ENCODE results near the gene ERMP1.
A peak's percentile ranks its signal among the peaks of the same experiment; 100 is the strongest.
"Not testable (repeated sequence)": the region's sequence is repeated elsewhere in the genome, so short reads cannot be mapped to it uniquely, and the experiment has no call there.

The ERMP1 gene

GRCh38 chr9:5805478-5805877 lies 27.4 kb downstream of the ERMP1 start:
- FAIRE-seq (no peak), DNase-seq (ENCODE audit: insufficient read length) (no peak)
- TF ChIP-seq POLR2AphosphoS5 (IDR thresholded peaks at IDR 0.05; ENCODE audit: low read depth, low read length) (no peak), POLR2A (IDR thresholded peaks at IDR 0.05; ENCODE audit: low read depth, low read length) (no peak), TAF1 (IDR thresholded peaks at IDR 0.05; ENCODE audit: borderline replicate concordance, low read depth, low read length) (no peak)

GRCh38 chr9:5801739-5802113 lies 31.2 kb downstream of the ERMP1 start:
- no peak for TF ChIP-seq POLR2AphosphoS5 (IDR thresholded peaks at IDR 0.05; ENCODE audit: low read depth, low read length)
- TF ChIP-seq TAF1 (IDR thresholded peaks at IDR 0.05; ENCODE audit: borderline replicate concordance, low read depth, low read length): no peak
- no peak for TF ChIP-seq POLR2A (IDR thresholded peaks at IDR 0.05; ENCODE audit: low read depth, low read length)
- DNase-seq (ENCODE audit: insufficient read length) (no peak), FAIRE-seq (no peak)

GRCh38 chr9:5800969-5801738 lies 31.8 kb downstream of the ERMP1 start:
- TF ChIP-seq POLR2A (IDR thresholded peaks at IDR 0.05; ENCODE audit: low read depth, low read length) (no peak), TAF1 (IDR thresholded peaks at IDR 0.05; ENCODE audit: borderline replicate concordance, low read depth, low read length) (no peak), POLR2AphosphoS5 (IDR thresholded peaks at IDR 0.05; ENCODE audit: low read depth, low read length) (no peak)
- FAIRE-seq (no peak), DNase-seq (ENCODE audit: insufficient read length) (no peak)

- DNase-seq (ENCODE audit: insufficient read length); FAIRE-seq: not testable (repeated sequence)
Measured at GRCh38 chr9:5800378-5800777, 32.5 kb downstream of the ERMP1 start.

GRCh38 chr9:5799314-5799713 lies 33.6 kb downstream of the ERMP1 start:
- TF ChIP-seq POLR2AphosphoS5 (IDR thresholded peaks at IDR 0.05; ENCODE audit: low read depth, low read length) (no peak), TAF1 (IDR thresholded peaks at IDR 0.05; ENCODE audit: borderline replicate concordance, low read depth, low read length) (no peak), POLR2A (IDR thresholded peaks at IDR 0.05; ENCODE audit: low read depth, low read length) (no peak)
- DNase-seq (ENCODE audit: insufficient read length): no peak
- no peak for FAIRE-seq

- DNase-seq (ENCODE audit: insufficient read length) (no peak), FAIRE-seq (no peak)
- TF ChIP-seq POLR2A (IDR thresholded peaks at IDR 0.05; ENCODE audit: low read depth, low read length): no peak
- no peak for TF ChIP-seq TAF1 (IDR thresholded peaks at IDR 0.05; ENCODE audit: borderline replicate concordance, low read depth, low read length)
- TF ChIP-seq POLR2AphosphoS5 (IDR thresholded peaks at IDR 0.05; ENCODE audit: low read depth, low read length): no peak
Measured at GRCh38 chr9:5798581-5798980, 34.3 kb downstream of the ERMP1 start.

- TF ChIP-seq POLR2A (IDR thresholded peaks at IDR 0.05; ENCODE audit: low read depth, low read length): no peak
- TF ChIP-seq POLR2AphosphoS5 (IDR thresholded peaks at IDR 0.05; ENCODE audit: low read depth, low read length): no peak
- TF ChIP-seq TAF1 (IDR thresholded peaks at IDR 0.05; ENCODE audit: borderline replicate concordance, low read depth, low read length): no peak
- DNase-seq (ENCODE audit: insufficient read length) (no peak), FAIRE-seq (no peak)
Measured at GRCh38 chr9:5796298-5796697, 36.6 kb downstream of the ERMP1 start.

GRCh38 chr9:5793812-5794211 lies 39.1 kb downstream of the ERMP1 start:
- no peak for TF ChIP-seq POLR2AphosphoS5 (IDR thresholded peaks at IDR 0.05; ENCODE audit: low read depth, low read length)
- no peak for TF ChIP-seq TAF1 (IDR thresholded peaks at IDR 0.05; ENCODE audit: borderline replicate concordance, low read depth, low read length)
- no peak for TF ChIP-seq POLR2A (IDR thresholded peaks at IDR 0.05; ENCODE audit: low read depth, low read length)
- FAIRE-seq (no peak), DNase-seq (ENCODE audit: insufficient read length) (no peak)

GRCh38 chr9:5791870-5792269 lies 41.0 kb downstream of the ERMP1 start:
- no peak for FAIRE-seq
- DNase-seq (ENCODE audit: insufficient read length): no peak
- no peak for TF ChIP-seq POLR2A (IDR thresholded peaks at IDR 0.05; ENCODE audit: low read depth, low read length)
- TF ChIP-seq POLR2AphosphoS5 (IDR thresholded peaks at IDR 0.05; ENCODE audit: low read depth, low read length): no peak
- TF ChIP-seq TAF1 (IDR thresholded peaks at IDR 0.05; ENCODE audit: borderline replicate concordance, low read depth, low read length): no peak

GRCh38 chr9:5790923-5791322 lies 42.0 kb downstream of the ERMP1 start:
- FAIRE-seq (peak; percentile 5), DNase-seq (ENCODE audit: insufficient read length) (no peak)
- TF ChIP-seq POLR2A (IDR thresholded peaks at IDR 0.05; ENCODE audit: low read depth, low read length) (no peak), TAF1 (IDR thresholded peaks at IDR 0.05; ENCODE audit: borderline replicate concordance, low read depth, low read length) (no peak), POLR2AphosphoS5 (IDR thresholded peaks at IDR 0.05; ENCODE audit: low read depth, low read length) (no peak)

GRCh38 chr9:5789489-5789888 lies 43.4 kb downstream of the ERMP1 start:
- no peak for FAIRE-seq
- no peak for DNase-seq (ENCODE audit: insufficient read length)
- TF ChIP-seq POLR2A (IDR thresholded peaks at IDR 0.05; ENCODE audit: low read depth, low read length): no peak
- no peak for TF ChIP-seq POLR2AphosphoS5 (IDR thresholded peaks at IDR 0.05; ENCODE audit: low read depth, low read length)
- TF ChIP-seq TAF1 (IDR thresholded peaks at IDR 0.05; ENCODE audit: borderline replicate concordance, low read depth, low read length): no peak

GRCh38 chr9:5787759-5788302 lies 45.1 kb downstream of the ERMP1 start:
- TF ChIP-seq POLR2A (IDR thresholded peaks at IDR 0.05; ENCODE audit: low read depth, low read length): no peak
- no peak for TF ChIP-seq TAF1 (IDR thresholded peaks at IDR 0.05; ENCODE audit: borderline replicate concordance, low read depth, low read length)
- TF ChIP-seq POLR2AphosphoS5 (IDR thresholded peaks at IDR 0.05; ENCODE audit: low read depth, low read length): no peak
- DNase-seq (ENCODE audit: insufficient read length) (no peak), FAIRE-seq (no peak)

Measured in GM12892 (cell line).